ENCODE results near the gene CASR. TPM values are rescaled to one million over a fixed set of nuclear protein-coding genes. Genes with fewer than 3 reads are reported as not detected.
"Not testable (repeated sequence)": the region's sequence is repeated elsewhere in the genome, so short reads cannot be mapped to it uniquely, and the experiment has no call there.

CASR gene
- polyA plus RNA-seq, 1 of the 3 experiments (the other 2 are of a cell fraction) = not detected

GRCh38 chr3:122151480-122151879 lies 32.0 kb upstream of the CASR start:
- Histone ChIP-seq H3K27me3 (ENCODE audit: insufficient read depth) (no peaks in the 10 kb centered on the region), H3K27ac (ENCODE audit: low read depth in 2 of 2, low read length in 1 of 2) (no peak overlapping the region), H3K9me3 (no peaks in the 10 kb centered on the region; the same call in 1 of the 2 replicates), H4K20me1 (ENCODE audit: insufficient read depth) (no peaks in the 10 kb centered on the region), H3K4me1 (ENCODE audit: control insufficient read depth in 1 of 2, insufficient read depth in 2 of 2, low read depth in 1 of 2, low read length in 1 of 2) (no peaks in the 10 kb centered on the region), H3K4me2 (no peak overlapping the region), H3F3A (replicated peaks; ENCODE audit: insufficient read depth) (no peaks in the 10 kb centered on the region), H3K79me2 (ENCODE audit: insufficient read depth) (no peaks in the 10 kb centered on the region), H3K36me3 (replicated peaks in 1 of 2; ENCODE audit: control insufficient read depth in 1 of 2, insufficient read depth in 2 of 2, low read length in 1 of 2) (no peaks in the 10 kb centered on the region), H3K9ac (no peak overlapping the region), H3K4me3 (ENCODE audit: low read depth in 2 of 2, low read length in 1 of 2) (no peak overlapping the region), H3K9me2 (0 out of 2 replicates have a peak, but pooled peaks cover 2% of the 10 kb centered on the region), H2AFZ (ENCODE audit: low read depth) (no peak overlapping the region)
- POLR2A ChIA-PET = no interaction called here
- WGBS (ENCODE audit: low lambda C conversion rate) = 0% methylated on average over 2 of the region's 2 CpGs
- TF ChIP-seq RXRA (IDR thresholded peaks at IDR 0.05; ENCODE audit: borderline replicate concordance, low read depth) (no peak), RFX5 (IDR thresholded peaks at IDR 0.05; ENCODE audit: low read length) (no peak), EZH2phosphoT487 (IDR thresholded peaks at IDR 0.05; ENCODE audit: borderline replicate concordance, low read depth) (no peak), JUND (IDR thresholded peaks at IDR 0.05) (no peak), ZBTB33 (IDR thresholded peaks at IDR 0.05; ENCODE audit: borderline replicate concordance, low read depth) (no peak), RAD21 (IDR thresholded peaks at IDR 0.05; ENCODE audit: low read length) (no peak), NRF1 (IDR thresholded peaks at IDR 0.05; ENCODE audit: low read depth, low read length) (no peak), USF1 (IDR thresholded peaks at IDR 0.05; ENCODE audit: borderline replicate concordance, low read depth) (no peak), MAX (IDR thresholded peaks at IDR 0.05; ENCODE audit: low read depth) (no peak), ELF1 (IDR thresholded peaks at IDR 0.05) (no peak), PBX3 (IDR thresholded peaks at IDR 0.05) (no peak), EP300 (IDR thresholded peaks at IDR 0.05; ENCODE audit: borderline replicate concordance in 1 of 2, low read depth in 1 of 2, low read length in 1 of 2) (no peak), REST (IDR thresholded peaks at IDR 0.05; ENCODE audit: low read depth, low read length) (no peak), FOXM1 (IDR thresholded peaks at IDR 0.05; ENCODE audit: low read depth) (no peak), TAF1 (IDR thresholded peaks at IDR 0.05; ENCODE audit: borderline replicate concordance, low read depth, low read length) (no peak)
- DNase-seq = no peak
- CTCF ChIA-PET = no interaction called here

GRCh38 chr3:122164983-122165382 lies 18.5 kb upstream of the CASR start:
- H3K9me3 ChIP-seq; H3K27ac ChIP-seq (ENCODE audit: low read depth in 2 of 2, low read length in 1 of 2); H3K9me2 ChIP-seq; H2AFZ ChIP-seq (ENCODE audit: low read depth); CTCF ChIA-PET; POLR2A ChIA-PET; H3K4me3 ChIP-seq (ENCODE audit: low read depth in 2 of 2, low read length in 1 of 2); H3K36me3 ChIP-seq (replicated peaks in 1 of 2; ENCODE audit: control insufficient read depth in 1 of 2, insufficient read depth in 2 of 2, low read length in 1 of 2); H3K9ac ChIP-seq; H3K4me2 ChIP-seq; DNase-seq; H3K27me3 ChIP-seq (ENCODE audit: insufficient read depth); H4K20me1 ChIP-seq (ENCODE audit: insufficient read depth); H3K4me1 ChIP-seq (ENCODE audit: control insufficient read depth in 1 of 2, insufficient read depth in 2 of 2, low read depth in 1 of 2, low read length in 1 of 2); H3F3A ChIP-seq (replicated peaks; ENCODE audit: insufficient read depth); H3K79me2 ChIP-seq (ENCODE audit: insufficient read depth): not testable (repeated sequence)
- 76% methylated on average over 3 of the region's 31 CpGs for WGBS (ENCODE audit: low lambda C conversion rate)
